SK-N-SH (cell line): Measurements from ENCODE around the gene RFPL2. TPM values are rescaled to one million over a fixed set of nuclear protein-coding genes. Genes with fewer than 3 reads are reported as not detected.
A peak's percentile ranks its signal among the peaks of the same experiment; 100 is the strongest.

Experiments used
- CTCF ChIA-PET: fragments of 300-600, 350-600 bp; formaldehyde crosslinking; extraction: SDS; loops from one replicate; lab custom pipeline; 2021; lab: Yijun Ruan, JAX
- POLR2A ChIA-PET: fragments of 350-600 bp; sonication (Branson Sonifier 250); formaldehyde crosslinking; extraction: SDS; loops from one replicate; lab custom pipeline; 2020; ENCODE audit warnings: antibody characterized with exemption, inconsistent platforms; lab: Yijun Ruan, JAX
- DNase-seq: peaks from one replicate; pipeline ENCODE4 v3.0.0; 2012
- H2AFZ ChIP-seq: fragments of 200-600 bp; sonication (generic); 2 replicates; pipeline ENCODE4 v1.8.1; 2016; ENCODE audit warnings: antibody characterized with exemption, mild to moderate bottlenecking, low read depth
- H3F3A ChIP-seq: fragments of 200-600 bp; sonication (generic); replicated peaks from 2 replicates; pipeline ENCODE3; 2016; ENCODE audit warnings: antibody characterized with exemption, mild to moderate bottlenecking; ENCODE audit not compliant: insufficient read depth
- H3K27ac ChIP-seq, 2 experiments: fragments of 200-500 bp in 1 of 2; fragments of 200-600 bp in 1 of 2; sonication (Bioruptor generic) in 1 of 2; sonication (generic), shearing (Covaris generic) in 1 of 2; 2 replicates each; pipeline versions ENCODE4 v1.5.1 to v1.6.1; 2014 to 2016; ENCODE audit warnings: low read depth in 2 of 2, inconsistent platforms in 1 of 2, low read length in 1 of 2, mild to moderate bottlenecking in 1 of 2, mixed read lengths in 1 of 2
- H3K27me3 ChIP-seq: fragments of 200-600 bp; sonication (generic), shearing (Covaris generic); 2 replicates; pipeline ENCODE4 v1.6.1; 2016; ENCODE audit warnings: mixed run types; ENCODE audit not compliant: insufficient read depth
- H3K36me3 ChIP-seq, 2 experiments: fragments of 200-500 bp in 1 of 2; fragments of 200-600 bp in 1 of 2; sonication (Bioruptor generic) in 1 of 2; sonication (generic) in 1 of 2; replicated peaks in 1 of 2; 2 replicates each; pipeline versions ENCODE3 to v1.5.1; 2014 to 2016; ENCODE audit warnings: low read length in 1 of 2, mild to moderate bottlenecking in 1 of 2; ENCODE audit not compliant: insufficient read depth in 2 of 2, control insufficient read depth in 1 of 2
- H3K4me1 ChIP-seq, 2 experiments: fragments of 200-500 bp in 1 of 2; fragments of 200-600 bp in 1 of 2; sonication (Bioruptor generic) in 1 of 2; sonication (generic), shearing (Covaris generic) in 1 of 2; 2 replicates each; pipeline versions ENCODE4 v1.5.1 to v1.6.1; 2014 to 2016; ENCODE audit warnings: low read depth in 1 of 2, low read length in 1 of 2, mixed run types in 1 of 2; ENCODE audit not compliant: insufficient read depth in 2 of 2, control insufficient read depth in 1 of 2
- H3K4me2 ChIP-seq: fragments of 200-600 bp; sonication (generic), shearing (Covaris generic); 2 replicates; pipeline ENCODE4 v1.6.1; 2017; ENCODE audit warnings: mixed run types
- H3K4me3 ChIP-seq, 2 experiments: fragments of 200-500 bp in 1 of 2; fragments of 200-600 bp in 1 of 2; sonication (Bioruptor generic) in 1 of 2; sonication (generic), shearing (Covaris generic) in 1 of 2; 2 replicates each; pipeline versions ENCODE4 v1.5.1 to v1.8.1; 2014 to 2016; ENCODE audit warnings: low read depth in 2 of 2, inconsistent platforms in 1 of 2, low read length in 1 of 2, mild to moderate bottlenecking in 1 of 2, mixed read lengths in 1 of 2, moderate library complexity in 1 of 2
- H3K79me2 ChIP-seq: fragments of 200-600 bp; sonication (generic); 2 replicates; pipeline ENCODE4 v1.8.1; 2017; ENCODE audit warnings: mild to moderate bottlenecking; ENCODE audit not compliant: insufficient read depth
- H3K9ac ChIP-seq: fragments of 200-600 bp; sonication (generic); 2 replicates; pipeline ENCODE4 v1.6.1; 2017; ENCODE audit warnings: mixed run types
- H3K9me2 ChIP-seq: fragments of 200-600 bp; sonication (generic); 2 replicates; pipeline ENCODE4 v1.6.1; 2017; ENCODE audit warnings: mixed run types
- H3K9me3 ChIP-seq: fragments of 200-600 bp; sonication (generic); 2 replicates; pipeline ENCODE4 v1.6.1; 2017; ENCODE audit warnings: mixed run types, mild to moderate bottlenecking, moderate library complexity
- H4K20me1 ChIP-seq: fragments of 200-600 bp; sonication (generic); 2 replicates; pipeline ENCODE4 v1.6.1; 2017; ENCODE audit warnings: mild to moderate bottlenecking, mixed run types; ENCODE audit not compliant: insufficient read depth
- CTCF ChIP-seq: fragments of 200-600 bp; sonication (generic); IDR thresholded peaks from 2 replicates; pipeline ENCODE4 v1.6.1; 2017; ENCODE audit warnings: antibody characterized with exemption, mild to moderate bottlenecking, moderate library complexity
- EP300 ChIP-seq, 2 experiments: IDR thresholded peaks; 2 replicates each; pipeline versions ENCODE4 v1.4.0 to v1.6.1; 2012; ENCODE audit warnings: borderline replicate concordance in 1 of 2, low read depth in 1 of 2, low read length in 1 of 2
- MAX ChIP-seq: IDR thresholded peaks from 2 replicates; pipeline ENCODE4 v1.4.0; 2012; ENCODE audit warnings: low read depth
- MXI1 ChIP-seq: IDR thresholded peaks from 2 replicates; pipeline ENCODE4 v1.6.1; 2012; ENCODE audit warnings: mild to moderate bottlenecking, low read depth, low read length, improper control_type of control experiment
- NRF1 ChIP-seq: IDR thresholded peaks from 2 replicates; pipeline ENCODE4 v1.6.1; 2012; ENCODE audit warnings: low read depth, mild to moderate bottlenecking, low read length
- PBX3 ChIP-seq: IDR thresholded peaks from 2 replicates; pipeline ENCODE4; 2012
- TAF1 ChIP-seq: IDR thresholded peaks from 2 replicates; pipeline ENCODE4 v1.6.1; 2012; ENCODE audit warnings: low read depth, mild to moderate bottlenecking, low read length, moderate library complexity, borderline replicate concordance
- TEAD4 ChIP-seq: IDR thresholded peaks from 2 replicates; pipeline ENCODE4 v1.4.0; 2012; ENCODE audit warnings: mild to moderate bottlenecking, borderline replicate concordance; ENCODE audit not compliant: insufficient read depth
- ZBTB33 ChIP-seq: IDR thresholded peaks from 2 replicates; pipeline ENCODE4 v1.4.0; 2012; ENCODE audit warnings: low read depth, borderline replicate concordance
- WGBS: methylation state at CpG from one replicate; pipeline ENCODE4 v1.1.6; 2017; ENCODE audit warnings: low lambda C conversion rate; 5-methylcytosine and 5-hydroxymethylcytosine counted together
- polyA plus RNA-seq, 3 experiments: library from polyadenylated mRNA; depleted of rRNA; stranded (reverse); fragments of >200 nt; gene quantifications; 2 replicates each; pipeline ENCODE4 v1.2.3, GENCODE V29; 2012

The RFPL2 gene
- polyA plus RNA-seq (2012; rRNA removed): 0.05 and 0.06 TPM in 2 replicates
- 0.04 TPM in 1 of 2 replicates, not detected in the other for polyA plus RNA-seq (2012; cell fraction: cytosol; rRNA removed)
- polyA plus RNA-seq (2012; cell fraction: nucleus; rRNA removed): 0.49 and 1.0 TPM in 2 replicates

- DNase-seq: peak; percentile 85
- POLR2A ChIA-PET: interaction anchor here (0.6 kb wide), 1 partner anchor 30 kb away, joined by 9 read pairs; no protein-coding TSS in a partner anchor
- peak within 1 kb of the TSS; percentile 99 for H3K4me2 ChIP-seq
- H2AFZ ChIP-seq: peak within 1 kb of the TSS; percentile 96
- no peaks in the 10 kb centered on the region for H3K79me2 ChIP-seq
- H3K9me3 ChIP-seq: no peaks in the 10 kb centered on the region
- TF ChIP-seq MAX: peak; percentile 57; the same call in 1 of the 2 replicates
- TF ChIP-seq NRF1: peak; percentile 83
- no peak for TF ChIP-seq ZBTB33
- TF ChIP-seq MXI1: peak; percentile 59; the same call in 1 of the 2 replicates
- TF ChIP-seq CTCF: peak; percentile 32
- TF ChIP-seq, all 33 proteins: peak for 4
- Histone ChIP-seq H3K27ac (no peak within 1 kb of the TSS), H3K4me3 (peak within 1 kb of the TSS; percentile 58 to 71), H3F3A (peaks cover 4% of the 10 kb centered on the region), H4K20me1 (no peaks in the 10 kb centered on the region), H3K36me3 (no peaks in the 10 kb centered on the region), H3K27me3 (peaks cover 18% of the 10 kb centered on the region; the same call in 1 of the 2 replicates), H3K9ac (no peak within 1 kb of the TSS), H3K9me2 (no peaks in the 10 kb centered on the region), H3K4me1 (peaks cover 0 to 38% of the 10 kb centered on the region in 2 experiments; a peak in 1 of 4 replicates)
- WGBS: 6% methylated on average over 15 of the region's 41 CpGs
- CTCF ChIA-PET: interaction anchor here (0.6 to 2.7 kb wide), 14 partner anchors 8 to 283 kb away, joined by 3 to 12 read pairs (median 4); no protein-coding TSS in a partner anchor
These were observed at the start of gene RFPL2 for GRCh38 chr22:32204856-32205722. RFPL2 (minus strand) TSS chr22:32205073; CDS start chr22:32202451, 2,622 bp downstream.

- no peaks in the 10 kb centered on the region for H3K36me3 ChIP-seq
- H3K4me1 ChIP-seq: no peaks in the 10 kb centered on the region
- H3K9ac ChIP-seq: no peak overlapping the region
- H3K9me3 ChIP-seq: no peaks in the 10 kb centered on the region
- no peak overlapping the region for H3K4me3 ChIP-seq
- no peaks in the 10 kb centered on the region for H3K79me2 ChIP-seq
- no peak for TF ChIP-seq MXI1
- TF ChIP-seq EP300 (IDR thresholded peaks at IDR 0.05; ENCODE audit: borderline replicate concordance in 1 of 2, low read depth in 1 of 2, low read length in 1 of 2): no peak
- TF ChIP-seq PBX3: no peak
- TF ChIP-seq ZBTB33: no peak
- no peak for TF ChIP-seq TAF1
- TF ChIP-seq TEAD4: no peak
- no peak overlapping the region for H3K27ac ChIP-seq
- no peaks in the 10 kb centered on the region for H3K9me2 ChIP-seq
- H3K27me3 ChIP-seq: no peaks in the 10 kb centered on the region
- H3K4me2 ChIP-seq: no peak overlapping the region
- ChIA-PET POLR2A (no interaction called here), CTCF (interaction anchor here (0.8 to 1.9 kb wide), 2 partner anchors 17 to 279 kb away, joined by 3 to 10 read pairs; no protein-coding TSS in a partner anchor)
- DNase-seq: no peak
- 85% methylated on average over 1 of the region's 1 CpG for WGBS
- H2AFZ ChIP-seq: no peak overlapping the region
- no peaks in the 10 kb centered on the region for H4K20me1 ChIP-seq
- no peaks in the 10 kb centered on the region for H3F3A ChIP-seq
These were observed 44.4 kb upstream of the RFPL2 start for GRCh38 chr22:32249231-32249630.
